HG02588 (cell line): Measurements from ENCODE around the gene NAGS.
"Not testable (repeated sequence)": the region's sequence is repeated elsewhere in the genome, so short reads cannot be mapped to it uniquely, and the experiment has no call there.

Source experiments
- ATAC-seq: cut with Tn5 transposase; IDR thresholded peaks from one replicate; pipeline ENCODE4 v1.9.1; 2021; ENCODE audit warnings: mild to moderate bottlenecking, moderate library complexity; ENCODE audit not compliant: unreplicated experiment

The NAGS gene

DNA sequence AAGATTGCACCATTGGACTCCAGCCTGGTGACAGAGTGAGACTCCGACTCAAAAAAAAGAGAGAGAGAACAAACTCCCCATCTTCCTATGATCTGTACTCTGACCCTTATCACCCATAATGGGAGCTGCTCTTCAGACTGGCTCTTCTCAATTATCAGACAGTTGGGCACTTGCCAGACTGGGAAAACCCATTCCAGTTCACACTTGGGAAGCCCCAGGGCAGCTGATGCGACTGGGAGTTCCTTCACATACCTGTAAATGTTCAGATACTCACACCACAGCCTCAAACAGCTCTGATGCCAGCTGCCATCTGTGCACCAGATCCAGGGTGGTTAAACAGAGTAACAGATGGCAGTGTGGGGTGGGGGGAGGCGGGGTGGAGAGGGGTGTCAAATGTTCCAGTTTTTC, 34.2 kb downstream of the NAGS start:
- no peak for ATAC-seq

GRCh38 chr17:44039829-44040635, 35.6 kb downstream of the NAGS start:
- ATAC-seq = no peak

DNA sequence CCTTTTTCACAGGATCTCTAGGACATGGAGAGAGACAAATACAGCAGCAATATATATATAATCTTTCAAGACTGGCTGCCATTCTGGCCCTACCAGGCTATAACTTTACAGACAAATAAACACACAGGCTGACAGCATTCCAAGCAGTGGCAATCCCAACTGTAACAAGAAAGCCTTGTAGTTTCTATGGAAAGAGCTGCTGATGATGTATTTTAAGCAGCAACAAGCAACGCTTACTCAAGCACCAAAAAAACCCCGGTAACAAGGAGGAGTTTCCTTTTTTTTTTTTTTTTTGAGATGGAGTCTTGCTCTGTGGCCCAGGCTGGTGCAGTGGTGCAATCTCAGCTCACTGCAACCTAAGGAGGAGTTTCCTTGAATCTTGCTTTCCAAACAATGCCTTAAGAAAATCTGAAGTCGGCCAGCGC, 38.9 kb downstream of the NAGS start:
- ATAC-seq = no peak

GRCh38 chr17:44044071-44044470, 39.6 kb downstream of the NAGS start:
- no peak for ATAC-seq

DNA sequence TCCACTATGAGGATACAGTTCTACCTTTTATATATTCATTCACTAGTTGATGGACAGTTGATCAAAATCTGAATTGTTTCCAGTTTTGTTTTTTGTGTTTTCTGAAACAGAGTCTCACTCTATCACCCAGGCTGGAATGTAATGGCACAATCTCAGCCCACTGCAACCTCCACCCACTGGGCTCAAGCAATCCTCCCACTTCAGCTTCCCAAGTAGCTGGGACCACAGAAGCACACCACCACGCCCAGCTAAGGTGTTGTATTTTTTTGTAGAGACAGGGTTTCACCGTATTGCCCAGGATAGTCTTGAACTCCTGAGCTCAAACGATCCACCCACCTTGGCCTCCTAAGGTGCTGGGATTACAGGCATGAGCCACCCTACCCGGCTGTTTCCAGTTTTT, 41.1 kb downstream of the NAGS start:
- ATAC-seq = no peak

DNA sequence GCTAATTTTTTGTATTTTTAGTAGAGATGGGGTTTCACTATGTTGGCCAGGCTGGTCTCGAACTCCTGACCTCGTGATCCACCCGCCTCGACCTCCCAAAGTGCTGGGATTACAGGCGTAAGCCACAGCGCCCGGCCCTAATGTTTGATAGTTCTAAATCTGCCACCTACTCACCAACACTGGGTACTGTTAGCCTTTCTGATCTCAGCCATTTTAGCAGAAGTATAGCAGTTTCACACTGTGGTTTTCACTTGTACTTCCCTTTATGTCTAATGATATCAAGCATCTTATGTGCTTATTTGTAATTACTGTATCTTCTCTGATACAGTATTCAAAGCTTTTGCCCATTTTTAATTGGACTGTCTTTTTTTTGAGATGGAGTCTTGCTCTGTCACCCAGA, 42.5 kb downstream of the NAGS start:
- ATAC-seq = not testable (repeated sequence)

GRCh38 chr17:44049294-44050060, 45.1 kb downstream of the NAGS start:
- ATAC-seq = no peak

DNA sequence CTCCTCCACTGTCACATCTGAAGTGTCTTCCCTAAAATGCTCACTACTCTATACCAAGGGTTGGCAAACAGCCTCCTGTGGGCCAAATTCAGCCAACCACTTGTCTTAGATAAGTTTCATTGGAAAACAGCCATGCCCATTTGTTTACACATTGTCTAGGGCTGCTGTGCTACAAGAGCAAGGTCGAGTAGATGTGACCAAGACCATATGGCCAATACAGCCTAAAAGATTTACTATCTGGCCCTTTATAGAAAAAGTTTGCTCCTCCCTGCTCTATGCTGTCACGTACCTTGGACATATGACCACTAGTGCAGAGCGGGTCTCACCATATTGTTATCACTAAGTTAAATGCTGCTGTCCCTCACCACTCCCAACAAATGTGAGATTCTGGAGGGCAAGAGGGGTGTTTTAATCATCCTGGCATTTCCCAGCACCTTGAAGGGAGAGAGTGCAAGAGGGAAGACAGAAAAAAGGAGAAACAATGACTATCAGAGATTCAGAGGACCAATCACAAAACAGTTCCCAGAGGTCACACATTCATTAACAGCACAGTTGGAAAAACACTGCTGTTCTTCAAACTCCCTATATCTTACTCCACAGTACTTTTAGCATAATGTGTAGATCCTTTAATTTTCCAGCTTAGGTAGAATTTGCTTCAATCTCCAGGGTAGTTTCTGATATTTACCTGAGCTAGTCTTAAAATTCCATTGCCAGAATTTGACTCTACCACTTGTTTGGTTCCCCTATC, 48.9 kb downstream of the NAGS start:
- no peak for ATAC-seq
